Osteocyte (in vitro differentiated cells): Measurements from ENCODE around the gene KDM5A. TPM values are rescaled to one million over a fixed set of nuclear protein-coding genes. Genes with fewer than 3 reads are reported as not detected.
"Not testable (repeated sequence)": the region's sequence is repeated elsewhere in the genome, so short reads cannot be mapped to it uniquely, and the experiment has no call there.

Experiments
- DNase-seq: peaks from one replicate; pipeline ENCODE4 v3.0.0; 2021; ENCODE audit warnings: mixed read lengths; ENCODE audit not compliant: unreplicated experiment; ENCODE audit errors: extremely low spot score
- H3K27ac Mint-ChIP-seq: one replicate; pipeline ENCODE4 v1.8.0; 2021; ENCODE audit warnings: mild to moderate bottlenecking, mixed read lengths; ENCODE audit not compliant: unreplicated experiment
- H3K27me3 Mint-ChIP-seq: one replicate; pipeline ENCODE4 v1.8.0; 2021; ENCODE audit warnings: mixed read lengths; ENCODE audit not compliant: unreplicated experiment
- H3K36me3 Mint-ChIP-seq: one replicate; pipeline ENCODE4 v1.8.0; 2021; ENCODE audit warnings: mixed read lengths; ENCODE audit not compliant: unreplicated experiment
- H3K4me1 Mint-ChIP-seq: one replicate; pipeline ENCODE4 v1.8.0; 2021; ENCODE audit warnings: mixed read lengths; ENCODE audit not compliant: unreplicated experiment
- H3K4me3 Mint-ChIP-seq: one replicate; pipeline ENCODE4 v1.8.0; 2021; ENCODE audit warnings: mild to moderate bottlenecking, moderate library complexity, mixed read lengths; ENCODE audit not compliant: unreplicated experiment
- H3K9me3 Mint-ChIP-seq: one replicate; pipeline ENCODE4 v1.8.0; 2021; ENCODE audit warnings: mixed read lengths; ENCODE audit not compliant: unreplicated experiment
- CTCF ChIP-seq: fragments of 200-600 bp; sonication (generic); IDR thresholded peaks from 2 replicates; pipeline ENCODE4 v1.5.0; 2021; ENCODE audit warnings: antibody characterized with exemption, mild to moderate bottlenecking, moderate library complexity
- total RNA-seq: library from RNA; stranded (reverse); gene quantifications from 2 replicates; pipeline ENCODE4 v1.2.1, GENCODE V29; 2021

The KDM5A gene
- total RNA-seq, 1 donor from 2014 or later: 81.1 TPM

GRCh38 chr12:240566-240965 is 148.6 kb downstream of the KDM5A start:
- H3K4me1 Mint-ChIP-seq: no peaks in the 10 kb centered on the region
- no peak for TF ChIP-seq CTCF
- H3K36me3 Mint-ChIP-seq: no peaks in the 10 kb centered on the region
- H3K27me3 Mint-ChIP-seq: peaks cover 15% of the 10 kb centered on the region
- DNase-seq: peak; percentile 56
- H3K27ac Mint-ChIP-seq: no peak overlapping the region
- no peak overlapping the region for H3K4me3 Mint-ChIP-seq
- peaks cover 5% of the 10 kb centered on the region for H3K9me3 Mint-ChIP-seq

GRCh38 chr12:238736-239398 is 150.3 kb downstream of the KDM5A start:
- peak; percentile 44 for DNase-seq
- Mint-ChIP-seq H3K9me3 (peaks cover 9% of the 10 kb centered on the region), H3K4me1 (no peaks in the 10 kb centered on the region), H3K27ac (no peak overlapping the region), H3K27me3 (peaks cover 9% of the 10 kb centered on the region), H3K4me3 (no peak overlapping the region), H3K36me3 (no peaks in the 10 kb centered on the region)
- no peak for TF ChIP-seq CTCF

- no peak overlapping the region for H3K4me3 Mint-ChIP-seq
- H3K27me3 Mint-ChIP-seq: peaks cover 4% of the 10 kb centered on the region
- no peaks in the 10 kb centered on the region for H3K4me1 Mint-ChIP-seq
- no peak overlapping the region for H3K27ac Mint-ChIP-seq
- no peaks in the 10 kb centered on the region for H3K36me3 Mint-ChIP-seq
- DNase-seq: peak; percentile 15
- peaks cover 9% of the 10 kb centered on the region for H3K9me3 Mint-ChIP-seq
- no peak for TF ChIP-seq CTCF
These were observed 151.0 kb downstream of the KDM5A start for GRCh38 chr12:238116-238515.

- H3K9me3 Mint-ChIP-seq: peaks cover 9% of the 10 kb centered on the region
- H3K4me3 Mint-ChIP-seq: no peak overlapping the region
- peak; percentile 78 for DNase-seq
- TF ChIP-seq CTCF: no peak
- no peaks in the 10 kb centered on the region for H3K4me1 Mint-ChIP-seq
- no peak overlapping the region for H3K27ac Mint-ChIP-seq
- H3K27me3 Mint-ChIP-seq: peaks cover 3% of the 10 kb centered on the region
- H3K36me3 Mint-ChIP-seq: no peaks in the 10 kb centered on the region
These were observed 151.9 kb downstream of the KDM5A start for GRCh38 chr12:237026-237815.

GRCh38 chr12:236445-236844 is 152.7 kb downstream of the KDM5A start:
- H3K27me3 Mint-ChIP-seq: peaks cover 8% of the 10 kb centered on the region
- peaks cover 9% of the 10 kb centered on the region for H3K9me3 Mint-ChIP-seq
- no peak for TF ChIP-seq CTCF
- no peak overlapping the region for H3K27ac Mint-ChIP-seq
- DNase-seq: peak; percentile 34
- H3K36me3 Mint-ChIP-seq: no peaks in the 10 kb centered on the region
- H3K4me1 Mint-ChIP-seq: no peaks in the 10 kb centered on the region
- no peak overlapping the region for H3K4me3 Mint-ChIP-seq

GRCh38 chr12:235967-236366 is 153.2 kb downstream of the KDM5A start:
- not testable (repeated sequence) for H3K4me1 Mint-ChIP-seq, H3K36me3 Mint-ChIP-seq, H3K4me3 Mint-ChIP-seq, H3K27ac Mint-ChIP-seq, H3K9me3 Mint-ChIP-seq
- peaks cover 13% of the 10 kb centered on the region for H3K27me3 Mint-ChIP-seq
- DNase-seq: peak; percentile 13
